Right cardiac atrium (tissue), 5 donors: ENCODE data around the gene ADGRG7. TPM values are rescaled to one million over a fixed set of nuclear protein-coding genes. Genes with fewer than 3 reads are reported as not detected.

Experiments used
- ATAC-seq, 2 donors: fragments of 200-7000 bp; cut with Tn5 transposase; one replicate each; pipeline versions ENCODE4 v1.8.0 to v1.9.1; 2020; ENCODE audit warnings: moderate library complexity in 2 of 2, mild to moderate bottlenecking in 1 of 2
- DNase-seq, 3 donors: peaks; one replicate each; pipeline ENCODE4 v3.0.0-alpha.2; 2020
- H3K27ac ChIP-seq: one replicate; pipeline ENCODE4 v1.5.1; 2013; ENCODE audit warnings: mild to moderate bottlenecking, low read length, control low read depth, moderate library complexity
- H3K27me3 ChIP-seq: one replicate; pipeline ENCODE4 v1.6.1; 2013; ENCODE audit not compliant: control insufficient read depth, insufficient read depth
- H3K4me1 ChIP-seq: one replicate; pipeline ENCODE4 v1.6.1; 2013; ENCODE audit warnings: low read length; ENCODE audit not compliant: control insufficient read depth, insufficient read depth
- H3K4me3 ChIP-seq: one replicate; pipeline ENCODE4 v1.5.1; 2013; ENCODE audit warnings: low read length, control low read depth
- H3K9me3 ChIP-seq: one replicate; pipeline ENCODE4 v1.6.1; 2013; ENCODE audit warnings: low read length; ENCODE audit not compliant: control insufficient read depth
- WGBS: extraction: QIAGEN DNeasy Blood & Tissue Kit; methylation state at CpG from one replicate; pipeline ENCODE4 v1.1.7; 2013; 5-methylcytosine and 5-hydroxymethylcytosine counted together
- intact Hi-C, 4 donors: fragments of 100-400 bp; cut with DNase I; formaldehyde crosslinking; loops; one replicate each; pipeline versions ENCODE4 v1.11.0 to v1.14.0; 2022 to 2023
- polyA plus RNA-seq: library from polyadenylated mRNA; stranded (reverse); fragments of 200-250 nt; gene quantifications from one replicate; pipeline ENCODE4 v1.2.3, GENCODE V29; 2013
- total RNA-seq, 4 donors: library from RNA; stranded (reverse); fragmentation: NEBNext Ultra II Directional; extraction: Animal tissue kit (Norgen Biotek cat#: 25700); gene quantifications; one replicate each; pipeline ENCODE4 v1.2.1, GENCODE V29; 2021
- donor health status: healthy with polysubstance abuse.
- donor health status: DM: no; HTN: yes; CAD: no.
- donor health status: DM: no; HTN: no; CAD: no.
- donor health status: DM: no; HTN: yes; CAD: no; lungs with severe emphysema.
- donor health status: DM: yes; HTN: yes; CAD: no.

ADGRG7 gene
- total and polyA plus RNA-seq, 5 donors, result not detected

GRCh38 chr3:100702082-100702979 lies 92.9 kb downstream of the ADGRG7 start:
- Histone ChIP-seq H3K4me1 (no peaks in the 10 kb centered on the region), H3K27me3 (peaks cover 2% of the 10 kb centered on the region), H3K4me3 (no peak overlapping the region), H3K9me3 (no peaks in the 10 kb centered on the region), H3K27ac (no peak overlapping the region)
- intact Hi-C loops, result no loop called here
- DNase-seq (no peak), ATAC-seq (no peak)
- WGBS, result 77% methylated on average over 4 of the region's 4 CpGs

DNA sequence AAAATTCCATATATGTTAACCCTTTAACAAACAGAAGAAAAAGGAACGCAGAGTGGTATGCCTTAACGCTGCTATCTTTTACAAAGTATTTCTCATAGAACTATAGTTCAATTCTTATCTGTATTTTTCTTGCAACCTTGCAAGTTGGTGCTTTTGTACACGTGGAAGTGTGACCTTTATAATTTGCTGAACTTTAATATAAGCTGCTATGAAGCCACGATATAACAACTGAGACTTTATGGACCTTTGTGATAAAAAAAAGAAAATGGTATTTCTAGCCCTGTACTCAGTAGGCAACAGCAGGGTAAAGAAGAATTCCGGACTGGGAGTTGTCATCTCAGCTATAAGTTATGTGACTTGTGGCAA lies 93.6 kb downstream of the ADGRG7 start:
- ATAC-seq (no peak), DNase-seq (no peak)
- intact Hi-C loops, result no loop called here
- 69% methylated on average over 5 of the region's 5 CpGs for WGBS
- H3K4me3 ChIP-seq, result no peak overlapping the region
- no peaks in the 10 kb centered on the region for H3K4me1 ChIP-seq
- no peak overlapping the region for H3K27ac ChIP-seq
- H3K9me3 ChIP-seq, result no peaks in the 10 kb centered on the region
- peaks cover 2% of the 10 kb centered on the region for H3K27me3 ChIP-seq

DNA sequence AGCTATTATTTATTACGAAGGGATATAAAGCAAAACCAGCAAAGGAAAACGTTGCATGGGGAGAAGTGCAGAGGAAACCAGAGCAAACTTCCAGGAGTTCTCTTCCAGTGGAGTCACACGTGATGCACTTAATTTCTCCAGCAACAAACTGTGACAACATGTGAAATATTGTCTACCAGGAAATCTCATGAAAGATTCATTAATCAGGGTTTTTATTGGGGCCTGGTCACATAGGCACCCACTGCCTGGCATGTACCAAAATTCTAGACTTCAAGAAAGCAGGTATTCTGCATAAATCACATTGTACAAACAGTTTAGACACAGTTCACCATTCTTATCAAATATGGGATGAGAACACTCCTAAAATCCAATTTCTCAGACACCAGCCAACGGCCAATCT lies 94.5 kb downstream of the ADGRG7 start:
- WGBS, result 75% methylated on average over 4 of the region's 4 CpGs
- intact Hi-C loops, result no loop called here

GRCh38 chr3:100706365-100706764 lies 97.0 kb downstream of the ADGRG7 start:
- H3K27ac ChIP-seq, result no peak overlapping the region
- intact Hi-C loops, result no loop called here
- WGBS, result 68% methylated on average over 3 of the region's 3 CpGs
- peaks cover 2% of the 10 kb centered on the region for H3K27me3 ChIP-seq
- DNase-seq, result no peak
- no peak for ATAC-seq
- no peaks in the 10 kb centered on the region for H3K9me3 ChIP-seq
- H3K4me1 ChIP-seq, result no peaks in the 10 kb centered on the region
- no peak overlapping the region for H3K4me3 ChIP-seq

More for the DNA sequence above, 94.5 kb downstream of the ADGRG7 start:
- Histone ChIP-seq H3K4me3 (no peak overlapping the region), H3K27me3 (peaks cover 2% of the 10 kb centered on the region), H3K9me3 (no peaks in the 10 kb centered on the region), H3K4me1 (no peaks in the 10 kb centered on the region), H3K27ac (no peak overlapping the region)
- DNase-seq (no peak), ATAC-seq (no peak)

DNA sequence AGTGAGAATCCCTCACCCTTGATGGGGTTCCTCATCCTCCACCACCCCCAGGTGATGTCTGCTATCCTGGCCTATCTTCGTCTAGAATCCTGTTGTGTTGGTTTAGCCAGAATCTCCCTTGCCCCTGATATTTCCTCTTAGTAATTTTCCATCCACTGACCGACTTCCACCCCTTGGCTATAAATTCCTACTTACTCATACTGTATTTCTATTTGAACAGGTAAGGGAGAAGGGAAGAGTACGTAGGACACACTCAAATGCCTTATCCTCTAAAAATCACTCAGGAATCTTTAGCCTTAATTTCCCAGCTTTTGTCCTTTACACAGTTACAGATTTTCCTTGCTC lies 99.2 kb downstream of the ADGRG7 start:
- no peak for ATAC-seq
- WGBS, result 91% methylated on average over 3 of the region's 3 CpGs

GRCh38 chr3:100708989-100709841 lies 99.8 kb downstream of the ADGRG7 start, which contains the start of gene TFG:
Gene TFG, plus strand, starts transcription at chr3:100709494. Its CDS starts 4,192 bp downstream, at chr3:100713686.
- DNase-seq (peak; percentile 99 to 100 (median 99)), ATAC-seq (peak; percentile 98 to 99)
- peaks cover 2% of the 10 kb centered on the region for H3K27me3 ChIP-seq
- no peaks in the 10 kb centered on the region for H3K9me3 ChIP-seq
- H3K4me1 ChIP-seq, result peaks cover 5% of the 10 kb centered on the region
- intact Hi-C loops, result no loop called here
- H3K4me3 ChIP-seq, result peak within 1 kb of the TSS; percentile 80
- WGBS, result under 1% methylated on average over 76 of the region's 76 CpGs
- peak within 1 kb of the TSS; percentile 94 for H3K27ac ChIP-seq

More for the DNA sequence above, 99.2 kb downstream of the ADGRG7 start:
- peak overlapping the region; percentile 34 for H3K27ac ChIP-seq
- H3K4me1 ChIP-seq, result no peaks in the 10 kb centered on the region
- no peak for DNase-seq
- H3K9me3 ChIP-seq, result no peaks in the 10 kb centered on the region
- peaks cover 2% of the 10 kb centered on the region for H3K27me3 ChIP-seq
- intact Hi-C loops, result no loop called here
- H3K4me3 ChIP-seq, result peak overlapping the region; percentile 56

- DNase-seq, result peak; percentile 39 to 79 (median 77)
- intact Hi-C loops, result no loop called here
- peaks cover 5% of the 10 kb centered on the region for H3K4me1 ChIP-seq
- peak; percentile 15 to 59 for ATAC-seq
- peaks cover 2% of the 10 kb centered on the region for H3K27me3 ChIP-seq
- H3K9me3 ChIP-seq, result no peaks in the 10 kb centered on the region
- WGBS, result under 1% methylated on average over 20 of the region's 23 CpGs
- peak overlapping the region; percentile 80 for H3K4me3 ChIP-seq
- peak overlapping the region; percentile 94 for H3K27ac ChIP-seq
Measured at GRCh38 chr3:100709842-100710260, 100.5 kb downstream of the ADGRG7 start.

- H3K4me3 ChIP-seq, result peak overlapping the region; percentile 80
- 29% methylated on average over 8 of the region's 8 CpGs for WGBS
- H3K27ac ChIP-seq, result peak overlapping the region; percentile 81
- H3K9me3 ChIP-seq, result no peaks in the 10 kb centered on the region
- H3K4me1 ChIP-seq, result peaks cover 5% of the 10 kb centered on the region
- ATAC-seq, result no peak
- DNase-seq, result peak in 2 of 3 donors; percentile 37 to 63
- peaks cover 2% of the 10 kb centered on the region for H3K27me3 ChIP-seq
- intact Hi-C loops, result no loop called here
Measured at GRCh38 chr3:100710261-100710968, 101.0 kb downstream of the ADGRG7 start.

GRCh38 chr3:100715176-100715575 lies 105.8 kb downstream of the ADGRG7 start:
- intact Hi-C loops, result no loop called here

DNA sequence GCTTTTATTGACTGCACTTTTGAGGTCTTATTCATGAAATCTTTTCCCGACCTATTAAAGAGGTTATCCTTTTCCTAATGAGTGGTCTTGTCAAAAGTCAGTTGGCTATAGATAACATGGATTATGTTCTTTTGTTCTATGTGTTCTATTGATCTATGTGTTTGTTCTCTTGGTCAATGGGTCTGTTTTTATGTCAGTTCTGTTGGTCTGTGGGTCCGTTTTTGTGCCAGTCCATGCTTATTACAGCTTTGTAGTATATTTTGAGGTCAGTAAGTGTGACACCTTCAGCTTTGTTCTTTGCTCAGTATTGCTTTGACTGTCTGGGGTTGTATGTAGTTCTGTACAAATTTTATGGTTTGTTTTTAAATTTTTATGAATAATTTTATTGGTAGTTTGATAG lies 107.7 kb downstream of the ADGRG7 start:
- intact Hi-C loops, result no loop called here
- H3K4me3 ChIP-seq, result no peak overlapping the region
- WGBS, result 78% methylated on average over 2 of the region's 2 CpGs
- no peaks in the 10 kb centered on the region for H3K9me3 ChIP-seq
- ATAC-seq (no peak), DNase-seq (no peak)
- H3K27ac ChIP-seq, result no peak overlapping the region
- no peaks in the 10 kb centered on the region for H3K27me3 ChIP-seq
- H3K4me1 ChIP-seq, result peaks cover 9% of the 10 kb centered on the region

More at GRCh38 chr3:100715176-100715575, 105.8 kb downstream of the ADGRG7 start:
- Histone ChIP-seq H3K9me3 (no peaks in the 10 kb centered on the region), H3K27me3 (no peaks in the 10 kb centered on the region), H3K27ac (no peak overlapping the region), H3K4me1 (peaks cover 9% of the 10 kb centered on the region), H3K4me3 (no peak overlapping the region)
- ATAC-seq (no peak), DNase-seq (no peak)
